Mesenchymal stem cell (in vitro differentiated cells and primary cell): ENCODE results near the gene LSP1.

Experiments
- DNase-seq: peaks from one replicate; pipeline ENCODE4 v3.0.0-alpha.2; 2013
- H2AFZ ChIP-seq: one replicate; pipeline ENCODE4 v1.6.1; 2013; ENCODE audit warnings: low read depth, mild to moderate bottlenecking, control low read depth, inconsistent platforms, low read length, moderate library complexity
- H2AK5ac ChIP-seq: 2 replicates; pipeline ENCODE4 v1.6.1; 2013; ENCODE audit warnings: low read length, moderate library complexity, mild to moderate bottlenecking, inconsistent platforms; ENCODE audit not compliant: severe bottlenecking
- H2BK120ac ChIP-seq: one replicate; pipeline ENCODE4 v1.6.1; 2013; ENCODE audit warnings: low read depth, mild to moderate bottlenecking, inconsistent platforms, low read length, moderate library complexity
- H2BK12ac ChIP-seq, 2 experiments: one replicate each; pipeline ENCODE4 v1.6.1; 2013; ENCODE audit warnings: inconsistent platforms in 2 of 2, low read length in 2 of 2, mild to moderate bottlenecking in 2 of 2, moderate library complexity in 2 of 2, control low read depth in 1 of 2
- H2BK15ac ChIP-seq: one replicate; pipeline ENCODE4 v1.6.1; 2013; ENCODE audit warnings: mild to moderate bottlenecking, low read depth, inconsistent platforms; ENCODE audit not compliant: poor library complexity, severe bottlenecking
- H2BK5ac ChIP-seq: 2 replicates; pipeline ENCODE4 v1.6.1; 2013; ENCODE audit warnings: low read depth, mild to moderate bottlenecking, low read length, control low read depth, inconsistent platforms; ENCODE audit not compliant: poor library complexity, severe bottlenecking
- H3K14ac ChIP-seq, 2 experiments: one replicate each; pipeline ENCODE4 v1.6.1; 2013; ENCODE audit warnings: inconsistent platforms in 2 of 2, low read length in 2 of 2, control low read depth in 1 of 2, mild to moderate bottlenecking in 1 of 2, moderate library complexity in 1 of 2
- H3K18ac ChIP-seq, 2 experiments: one replicate each; pipeline ENCODE4 v1.6.1; 2013; ENCODE audit warnings: inconsistent platforms in 2 of 2, low read length in 2 of 2, control low read depth in 1 of 2, low read depth in 1 of 2, mild to moderate bottlenecking in 1 of 2
- H3K23ac ChIP-seq, 2 experiments: one replicate each; pipeline ENCODE4 v1.6.1; 2013; ENCODE audit warnings: inconsistent platforms in 2 of 2, low read length in 2 of 2, mild to moderate bottlenecking in 2 of 2, moderate library complexity in 2 of 2, control low read depth in 1 of 2
- H3K27ac ChIP-seq: 2 replicates; pipeline ENCODE4 v1.5.1; 2013; ENCODE audit warnings: mild to moderate bottlenecking, moderate library complexity, low read length, control low read depth, inconsistent platforms; ENCODE audit not compliant: poor library complexity, severe bottlenecking
- H3K27me3 ChIP-seq, 2 experiments: 2 replicates each; pipeline versions ENCODE4 v1.6.1 to v1.7.0; 2013; ENCODE audit warnings: low read length in 2 of 2, mild to moderate bottlenecking in 2 of 2, moderate library complexity in 2 of 2, control low read depth in 1 of 2, inconsistent platforms in 1 of 2; ENCODE audit not compliant: control insufficient read depth in 1 of 2, insufficient read depth in 1 of 2
- H3K36me3 ChIP-seq, 2 experiments: 2 replicates each; pipeline versions ENCODE4 v1.6.1 to v1.7.0; 2013; ENCODE audit warnings: low read length in 2 of 2, control low read depth in 1 of 2, inconsistent platforms in 1 of 2, low read depth in 1 of 2, mild to moderate bottlenecking in 1 of 2; ENCODE audit not compliant: insufficient read depth in 2 of 2, control insufficient read depth in 1 of 2
- H3K4ac ChIP-seq, 2 experiments: one replicate each; pipeline ENCODE4 v1.6.1; 2013; ENCODE audit warnings: inconsistent platforms in 2 of 2, low read length in 2 of 2, mild to moderate bottlenecking in 2 of 2, moderate library complexity in 2 of 2, control low read depth in 1 of 2, low read depth in 1 of 2
- H3K4me1 ChIP-seq: 2 replicates; pipeline ENCODE4 v1.6.1; 2013; ENCODE audit warnings: low read depth, low read length, control low read depth; ENCODE audit not compliant: control insufficient read depth, insufficient read depth
- H3K4me2 ChIP-seq: 2 replicates; pipeline ENCODE4 v1.6.1; 2013; ENCODE audit warnings: low read length, mild to moderate bottlenecking, inconsistent platforms; ENCODE audit not compliant: poor library complexity, severe bottlenecking
- H3K4me3 ChIP-seq, 2 experiments: 2 replicates each; pipeline versions ENCODE4 v1.5.1 to v1.7.0; 2013; ENCODE audit warnings: low read length in 2 of 2, mild to moderate bottlenecking in 2 of 2, control low read depth in 1 of 2, low read depth in 1 of 2; ENCODE audit not compliant: insufficient read depth in 1 of 2
- H3K79me1 ChIP-seq: replicated peaks from 2 replicates; pipeline ENCODE4 v1.6.1; 2013; ENCODE audit warnings: mild to moderate bottlenecking, control low read depth, low read length, inconsistent platforms; ENCODE audit not compliant: poor library complexity, severe bottlenecking
- H3K9ac ChIP-seq: 2 replicates; pipeline ENCODE4 v1.7.0; 2013; ENCODE audit warnings: mild to moderate bottlenecking, low read length, moderate library complexity
- H3K9me3 ChIP-seq: 2 replicates; pipeline ENCODE4 v1.7.0; 2013; ENCODE audit warnings: mild to moderate bottlenecking, low read length; ENCODE audit not compliant: control insufficient read depth
- H4K8ac ChIP-seq: one replicate; pipeline ENCODE4 v1.6.1; 2013; ENCODE audit warnings: inconsistent platforms, mild to moderate bottlenecking, low read length, moderate library complexity
- H4K91ac ChIP-seq: one replicate; pipeline ENCODE4 v1.6.1; 2013; ENCODE audit warnings: mild to moderate bottlenecking, low read length, inconsistent platforms
- WGBS: methylation state at CpG from one replicate; pipeline ENCODE4 v1.1.7; 2013; ENCODE audit warnings: mixed read lengths; 5-methylcytosine and 5-hydroxymethylcytosine counted together

LSP1 gene

GRCh38 chr11:1920909-1921573 lies 68.2 kb downstream of the LSP1 start:
- H2BK120ac ChIP-seq = no peak overlapping the region
- no peak overlapping the region for H2BK12ac ChIP-seq
- no peaks in the 10 kb centered on the region for H3K79me1 ChIP-seq
- no peak overlapping the region for H3K27ac ChIP-seq
- no peak overlapping the region for H3K4me3 ChIP-seq
- no peak overlapping the region for H3K23ac ChIP-seq
- H3K27me3 ChIP-seq = peaks cover 5 to 47% of the 10 kb centered on the region in 2 experiments
- H4K91ac ChIP-seq = no peak overlapping the region
- no peak overlapping the region for H3K4me2 ChIP-seq
- H4K8ac ChIP-seq = no peak overlapping the region
- DNase-seq = no peak
- H3K18ac ChIP-seq = no peak overlapping the region
- H3K4me1 ChIP-seq = peaks cover 6% of the 10 kb centered on the region
- H2AFZ ChIP-seq = no peak overlapping the region
- H3K9me3 ChIP-seq = no peaks in the 10 kb centered on the region
- WGBS = 78% methylated on average over 20 of the region's 21 CpGs
- H2BK15ac ChIP-seq = no peak overlapping the region
- H3K14ac ChIP-seq = no peak overlapping the region
- H3K4ac ChIP-seq = no peak overlapping the region
- H2AK5ac ChIP-seq = no peak overlapping the region
- H3K9ac ChIP-seq = peak overlapping the region; percentile 75
- H3K36me3 ChIP-seq = no peaks in the 10 kb centered on the region
- no peak overlapping the region for H2BK5ac ChIP-seq

GRCh38 chr11:1921574-1922141 lies 68.8 kb downstream of the LSP1 start:
- 82% methylated on average over 18 of the region's 18 CpGs for WGBS
- Histone ChIP-seq H2BK15ac (no peak overlapping the region), H2AK5ac (no peak overlapping the region)

GRCh38 chr11:1922481-1923081 lies 69.7 kb downstream of the LSP1 start:
- no peak for DNase-seq
- Histone ChIP-seq H2AFZ (no peak overlapping the region), H2BK12ac (no peak overlapping the region), H2BK15ac (no peak overlapping the region), H3K79me1 (no peaks in the 10 kb centered on the region), H2AK5ac (no peak overlapping the region), H3K9ac (peak overlapping the region; percentile 75), H4K8ac (no peak overlapping the region), H3K18ac (no peak overlapping the region), H2BK120ac (no peak overlapping the region), H3K27ac (no peak overlapping the region), H3K4me2 (no peak overlapping the region), H3K4me1 (peaks cover 16% of the 10 kb centered on the region), H3K36me3 (no peaks in the 10 kb centered on the region), H3K4me3 (no peak overlapping the region), H3K23ac (no peak overlapping the region), H2BK5ac (no peak overlapping the region), H4K91ac (no peak overlapping the region), H3K4ac (no peak overlapping the region), H3K14ac (no peak overlapping the region), H3K27me3 (peaks cover 8 to 52% of the 10 kb centered on the region in 2 experiments), H3K9me3 (no peaks in the 10 kb centered on the region)
- 75% methylated on average over 13 of the region's 14 CpGs for WGBS

More at GRCh38 chr11:1921574-1922141, 68.8 kb downstream of the LSP1 start:
- H3K27ac ChIP-seq = no peak overlapping the region
- peak overlapping the region in 1 of 2 experiments; percentile 18 for H3K4me3 ChIP-seq
- H3K18ac ChIP-seq = no peak overlapping the region
- H3K14ac ChIP-seq = peak overlapping the region in 1 of 2 experiments; percentile 31
- no peaks in the 10 kb centered on the region for H3K79me1 ChIP-seq
- no peak overlapping the region for H4K8ac ChIP-seq
- peak overlapping the region; percentile 75 for H3K9ac ChIP-seq
- H2BK5ac ChIP-seq = no peak overlapping the region
- H3K27me3 ChIP-seq = peaks cover 5 to 50% of the 10 kb centered on the region in 2 experiments
- no peak overlapping the region for H3K23ac ChIP-seq
- no peak overlapping the region for H4K91ac ChIP-seq
- no peak for DNase-seq
- H3K4me1 ChIP-seq = peaks cover 8% of the 10 kb centered on the region
- H2AFZ ChIP-seq = no peak overlapping the region
- H3K4ac ChIP-seq = no peak overlapping the region
- no peak overlapping the region for H2BK12ac ChIP-seq
- H2BK120ac ChIP-seq = no peak overlapping the region
- H3K9me3 ChIP-seq = no peaks in the 10 kb centered on the region
- H3K4me2 ChIP-seq = no peak overlapping the region
- H3K36me3 ChIP-seq = no peaks in the 10 kb centered on the region

- Histone ChIP-seq H3K4me2 (no peak overlapping the region), H3K4me3 (no peak overlapping the region), H3K36me3 (no peaks in the 10 kb centered on the region), H2AFZ (no peak overlapping the region), H3K4me1 (peaks cover 18% of the 10 kb centered on the region), H4K8ac (no peak overlapping the region), H3K79me1 (no peaks in the 10 kb centered on the region), H2BK15ac (no peak overlapping the region), H3K9me3 (no peaks in the 10 kb centered on the region), H2AK5ac (no peak overlapping the region), H3K23ac (no peak overlapping the region), H3K18ac (no peak overlapping the region), H3K27ac (no peak overlapping the region), H2BK12ac (no peak overlapping the region), H4K91ac (no peak overlapping the region), H3K14ac (no peak overlapping the region), H3K9ac (no peak overlapping the region), H2BK5ac (no peak overlapping the region), H3K4ac (no peak overlapping the region), H2BK120ac (no peak overlapping the region), H3K27me3 (peaks cover 9 to 44% of the 10 kb centered on the region in 2 experiments)
- 87% methylated on average over 19 of the region's 22 CpGs for WGBS
- no peak for DNase-seq
These were observed 70.5 kb downstream of the LSP1 start for GRCh38 chr11:1923201-1923956.
